ENCODE data around the gene SASS6. TPM values are rescaled to one million over a fixed set of nuclear protein-coding genes. Genes with fewer than 3 reads are reported as not detected.

The SASS6 gene
- total RNA-seq, 4 donors from 2014 or later: 2.6 to 4.6 (median 3.5) TPM

DNA sequence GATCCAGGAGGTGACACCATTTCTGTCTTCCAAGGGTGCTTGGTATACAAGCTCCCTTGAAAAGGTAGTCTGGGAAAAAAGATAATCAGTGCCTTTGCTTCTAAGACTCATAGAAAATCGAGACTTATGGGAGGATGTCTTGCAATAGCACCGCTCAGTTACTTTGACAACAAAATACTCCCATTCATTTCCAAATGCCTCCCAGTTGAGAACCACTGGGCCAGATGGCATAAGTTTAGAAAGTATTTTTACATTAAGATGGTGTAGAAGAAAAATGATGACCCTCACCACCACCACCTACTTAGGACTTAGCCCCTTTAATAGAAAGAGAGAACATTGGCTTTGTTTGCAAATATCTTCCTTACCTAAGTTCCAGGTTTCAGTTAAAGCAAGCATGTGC lies 4.9 kb upstream of the SASS6 start:
- Histone ChIP-seq H3K27me3 (no peaks in the 10 kb centered on the region), H3K9me3 (no peaks in the 10 kb centered on the region), H3K4me3 (replicated peaks in 1 of 3) (no peak overlapping the region), H3K27ac (no peak overlapping the region), H3K36me3 (peaks cover 37 to 47% of the 10 kb centered on the region in 2 donors), H3K4me1 (peaks cover 4 to 9% of the 10 kb centered on the region in 2 donors)
- intact Hi-C loops (cut with DNase I): loop anchor here (10.0 kb wide), 2 partner anchors 127 to 227 kb away; partner anchors contain the start of gene RTCA
- DNase-seq: no peak
- TF ChIP-seq, protein P1, sequence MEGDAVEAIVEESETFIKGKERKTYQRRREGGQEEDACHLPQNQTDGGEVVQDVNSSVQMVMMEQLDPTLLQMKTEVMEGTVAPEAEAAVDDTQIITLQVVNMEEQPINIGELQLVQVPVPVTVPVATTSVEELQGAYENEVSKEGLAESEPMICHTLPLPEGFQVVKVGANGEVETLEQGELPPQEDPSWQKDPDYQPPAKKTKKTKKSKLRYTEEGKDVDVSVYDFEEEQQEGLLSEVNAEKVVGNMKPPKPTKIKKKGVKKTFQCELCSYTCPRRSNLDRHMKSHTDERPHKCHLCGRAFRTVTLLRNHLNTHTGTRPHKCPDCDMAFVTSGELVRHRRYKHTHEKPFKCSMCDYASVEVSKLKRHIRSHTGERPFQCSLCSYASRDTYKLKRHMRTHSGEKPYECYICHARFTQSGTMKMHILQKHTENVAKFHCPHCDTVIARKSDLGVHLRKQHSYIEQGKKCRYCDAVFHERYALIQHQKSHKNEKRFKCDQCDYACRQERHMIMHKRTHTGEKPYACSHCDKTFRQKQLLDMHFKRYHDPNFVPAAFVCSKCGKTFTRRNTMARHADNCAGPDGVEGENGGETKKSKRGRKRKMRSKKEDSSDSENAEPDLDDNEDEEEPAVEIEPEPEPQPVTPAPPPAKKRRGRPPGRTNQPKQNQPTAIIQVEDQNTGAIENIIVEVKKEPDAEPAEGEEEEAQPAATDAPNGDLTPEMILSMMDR (IDR thresholded peaks at IDR 0.05): no peak
- no peak for TF ChIP-seq POLR2A (IDR thresholded peaks at IDR 0.05)
- 97 to 100% methylated on average over 2 of the region's 2 CpGs for WGBS, 2 donors

DNA sequence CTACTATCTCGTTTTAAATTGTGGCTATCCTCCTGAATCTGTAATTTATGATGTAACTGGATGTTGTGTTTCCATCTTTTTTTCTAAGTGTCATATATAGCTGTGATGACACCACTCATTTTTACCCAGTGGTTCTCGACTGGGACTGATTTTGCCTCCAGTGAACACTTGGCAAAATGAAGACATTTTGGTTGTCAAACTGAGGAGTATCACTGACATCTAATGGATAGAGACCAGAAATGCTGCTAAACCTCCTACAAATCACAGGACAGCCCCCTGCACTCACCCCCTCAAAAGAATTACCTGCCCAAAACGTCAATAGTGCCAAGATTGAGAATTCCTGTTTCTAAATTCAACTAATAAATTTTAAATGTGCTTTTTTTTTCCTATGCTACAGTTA lies 2.1 kb upstream of the SASS6 start:
- Histone ChIP-seq H3K9me3 (no peaks in the 10 kb centered on the region), H3K27me3 (no peaks in the 10 kb centered on the region), H3K27ac (no peak overlapping the region), H3K4me1 (peaks cover 11 to 17% of the 10 kb centered on the region in 2 donors), H3K4me3 (replicated peaks in 1 of 3) (no peak overlapping the region), H3K36me3 (peaks cover 22 to 26% of the 10 kb centered on the region in 2 donors)
- TF ChIP-seq POLR2A (IDR thresholded peaks at IDR 0.05): no peak
- TF ChIP-seq, protein P1 (IDR thresholded peaks at IDR 0.05): no peak
- 71 to 72% methylated on average over 3 of the region's 3 CpGs for WGBS, 2 donors
- no peak for DNase-seq
- intact Hi-C loops (cut with DNase I): loop anchor here (10.0 kb wide), 2 partner anchors 130 to 230 kb away; partner anchors contain the start of gene RTCA

DNA sequence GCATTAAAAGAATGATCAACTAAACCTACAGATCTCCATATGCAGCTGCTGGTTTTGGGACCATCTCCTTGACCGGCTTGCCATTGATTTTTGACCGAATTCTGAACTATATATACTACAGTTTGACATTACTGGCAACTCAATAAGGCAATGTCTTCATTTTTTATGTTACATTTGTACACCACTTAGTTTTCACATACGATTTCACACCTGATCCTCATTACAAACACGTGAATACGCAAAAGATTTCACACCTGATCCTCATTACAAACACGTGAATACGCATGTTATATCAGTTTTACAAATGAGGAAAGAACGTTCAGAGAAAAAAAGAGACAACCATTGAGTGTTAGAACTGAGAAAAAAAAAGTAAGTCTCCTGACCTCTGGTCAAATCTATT lies 1.1 kb downstream of the SASS6 start:
- H3K9me3 ChIP-seq: no peaks in the 10 kb centered on the region
- TF ChIP-seq, protein P1 (IDR thresholded peaks at IDR 0.05): no peak
- TF ChIP-seq POLR2A (IDR thresholded peaks at IDR 0.05): no peak
- H3K4me3 ChIP-seq (replicated peaks in 1 of 3): no peak overlapping the region
- 71 to 72% methylated on average over 8 of the region's 8 CpGs for WGBS, 2 donors
- H3K36me3 ChIP-seq: no peaks in the 10 kb centered on the region
- H3K4me1 ChIP-seq: peaks cover 11 to 17% of the 10 kb centered on the region in 2 donors
- intact Hi-C loops (cut with DNase I): loop anchor here (10.0 kb wide), 2 partner anchors 133 to 233 kb away; partner anchors contain the start of gene RTCA
- H3K27me3 ChIP-seq: no peaks in the 10 kb centered on the region
- no peak for DNase-seq
- H3K27ac ChIP-seq: no peak overlapping the region

DNA sequence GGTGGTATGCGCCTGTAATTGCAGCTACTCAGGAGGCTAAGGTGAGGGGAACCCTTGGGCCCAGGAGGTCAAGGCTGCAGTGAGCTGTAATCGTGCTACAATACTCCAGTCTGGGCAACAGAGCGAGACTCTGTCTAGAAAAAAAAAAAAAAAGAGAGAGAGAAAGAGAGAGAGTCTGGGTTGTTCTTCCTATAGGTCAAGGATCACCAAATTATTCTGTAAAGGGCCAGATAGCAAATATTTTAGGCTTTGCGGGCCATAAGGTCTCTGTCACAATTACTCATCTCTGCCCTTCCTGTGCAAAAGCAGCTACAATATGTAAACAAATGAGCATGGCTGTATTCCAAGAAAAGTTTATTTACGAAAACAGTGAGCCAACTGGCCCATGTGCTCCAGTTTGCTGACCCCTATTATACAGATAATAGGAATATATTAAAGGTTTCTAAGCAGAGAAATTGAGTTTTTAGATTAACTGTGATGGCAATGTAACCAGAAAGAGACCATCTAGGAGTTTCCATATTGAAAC lies 2.1 kb downstream of the SASS6 start:
- TF ChIP-seq, protein P1 (IDR thresholded peaks at IDR 0.05): no peak
- no peak for TF ChIP-seq POLR2A (IDR thresholded peaks at IDR 0.05)
- intact Hi-C loops (cut with DNase I): loop anchor here (10.0 kb wide), 2 partner anchors 134 to 234 kb away; partner anchors contain the start of gene RTCA
- no peak overlapping the region for H3K27ac ChIP-seq
- no peak for DNase-seq
- 76 to 78% methylated on average over 5 of the region's 5 CpGs for WGBS, 2 donors
- H3K36me3 ChIP-seq: no peaks in the 10 kb centered on the region
- H3K27me3 ChIP-seq: no peaks in the 10 kb centered on the region
- H3K4me3 ChIP-seq (replicated peaks in 1 of 3): no peak overlapping the region
- peaks cover 11 to 17% of the 10 kb centered on the region in 2 donors for H3K4me1 ChIP-seq
- H3K9me3 ChIP-seq: no peaks in the 10 kb centered on the region

DNA sequence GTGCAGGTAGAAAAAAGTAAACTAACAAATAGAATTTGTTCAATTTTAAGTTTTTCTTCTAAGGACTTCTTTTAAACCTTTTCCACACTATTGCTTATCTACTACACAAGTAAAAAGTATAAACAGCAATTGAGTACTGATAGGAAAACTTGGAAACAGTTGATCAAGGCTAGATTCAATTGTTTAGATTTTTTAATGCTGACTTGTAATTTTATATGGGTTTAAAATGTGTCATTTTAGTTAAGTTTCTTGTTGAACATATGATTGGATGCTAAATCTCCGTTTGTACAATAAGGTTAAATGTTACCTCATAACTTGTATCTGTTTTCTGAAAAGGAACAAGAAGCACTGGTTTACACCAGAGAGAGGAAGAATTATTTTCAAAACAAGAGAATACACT lies 5.5 kb downstream of the SASS6 start:
- H3K36me3 ChIP-seq: no peaks in the 10 kb centered on the region
- intact Hi-C loops (cut with DNase I): loop anchor here (10.0 kb wide), 1 partner anchor 52 kb away; no protein-coding TSS in a partner anchor
- WGBS, 2 donors: 80 to 86% methylated on average over 1 of the region's 1 CpG
- H3K4me1 ChIP-seq: peaks cover 5 to 7% of the 10 kb centered on the region in 2 donors
- H3K27me3 ChIP-seq: no peaks in the 10 kb centered on the region
- H3K27ac ChIP-seq: no peak overlapping the region
- DNase-seq: no peak
- no peak overlapping the region for H3K4me3 ChIP-seq (replicated peaks in 1 of 3)
- TF ChIP-seq, protein P1 (IDR thresholded peaks at IDR 0.05): no peak
- TF ChIP-seq POLR2A (IDR thresholded peaks at IDR 0.05): no peak
- no peaks in the 10 kb centered on the region for H3K9me3 ChIP-seq

Measured in thyroid gland (tissue), 4 donors.